Liver (tissue), 9 donors: Measurements from ENCODE around the gene TCERG1L. TPM values are rescaled to one million over a fixed set of nuclear protein-coding genes. Genes with fewer than 3 reads are reported as not detected.

Experiments
- DNase-seq: peaks from one replicate; pipeline ENCODE4 v3.0.0-alpha.2; 2017; ENCODE audit warnings: low spot score
- H3K27ac ChIP-seq, 2 donors: one replicate each; pipeline ENCODE4 v1.7.0; 2013; ENCODE audit warnings: inconsistent platforms in 2 of 2, low read length in 2 of 2, control low read depth in 1 of 2, low read depth in 1 of 2, mild to moderate bottlenecking in 1 of 2
- H3K27me3 ChIP-seq, 4 donors: one replicate each; pipeline versions ENCODE4 v1.6.1 to v1.7.0; 2013; ENCODE audit warnings: low read length in 3 of 4, inconsistent platforms in 1 of 4, mild to moderate bottlenecking in 1 of 4, moderate library complexity in 1 of 4; ENCODE audit not compliant: control insufficient read depth in 4 of 4, insufficient read depth in 4 of 4
- H3K36me3 ChIP-seq, 4 donors: one replicate each; pipeline versions ENCODE4 v1.6.1 to v1.7.0; 2013; ENCODE audit warnings: low read length in 3 of 4, mild to moderate bottlenecking in 3 of 4, low read depth in 1 of 4, moderate library complexity in 1 of 4; ENCODE audit not compliant: control insufficient read depth in 4 of 4, insufficient read depth in 3 of 4
- H3K4me1 ChIP-seq, 4 donors: one replicate each; pipeline versions ENCODE4 v1.6.1 to v1.7.0; 2013; ENCODE audit warnings: low read length in 3 of 4, mild to moderate bottlenecking in 3 of 4, moderate library complexity in 1 of 4; ENCODE audit not compliant: control insufficient read depth in 4 of 4, insufficient read depth in 4 of 4
- H3K4me3 ChIP-seq, 3 donors: one replicate each; pipeline versions ENCODE4 v1.6.1 to v1.7.0; 2013; ENCODE audit warnings: low read length in 3 of 3, control low read depth in 1 of 3, low read depth in 1 of 3, mild to moderate bottlenecking in 1 of 3
- H3K9ac ChIP-seq, 2 donors: one replicate each; pipeline ENCODE4 v1.7.0; 2013; ENCODE audit warnings: low read length in 2 of 2, mild to moderate bottlenecking in 2 of 2, moderate library complexity in 2 of 2, control low read depth in 1 of 2, low read depth in 1 of 2
- H3K9me3 ChIP-seq, 4 donors: one replicate each; pipeline versions ENCODE4 v1.6.1 to v1.7.0; 2013; ENCODE audit warnings: low read length in 3 of 4; ENCODE audit not compliant: control insufficient read depth in 4 of 4
- EGR1 ChIP-seq, 2 donors: IDR thresholded peaks; 2 replicates each; pipeline ENCODE4 v1.6.1; 2016 to 2018; ENCODE audit warnings: antibody characterized with exemption in 2 of 2, low read depth in 2 of 2
- FOXA2 ChIP-seq: IDR thresholded peaks from 2 replicates; pipeline ENCODE4 v1.6.1; 2016; ENCODE audit warnings: antibody characterized with exemption
- HNF4A ChIP-seq, 2 donors: conservative IDR thresholded peaks; 2 replicates each; pipeline ENCODE4 v1.6.1; 2016; ENCODE audit warnings: antibody characterized with exemption in 2 of 2, mild to moderate bottlenecking in 2 of 2
- HNF4G ChIP-seq: IDR thresholded peaks from 2 replicates; pipeline ENCODE4 v1.6.1; 2016; ENCODE audit warnings: antibody characterized with exemption
- JUND ChIP-seq, 2 donors: IDR thresholded peaks; 2 replicates each; pipeline ENCODE4 v1.6.1; 2016; ENCODE audit warnings: antibody characterized with exemption in 2 of 2
- NR2F2 ChIP-seq: IDR thresholded peaks from 2 replicates; pipeline ENCODE4 v1.6.1; 2016; ENCODE audit warnings: antibody characterized with exemption
- RXRA ChIP-seq, 2 donors: IDR thresholded peaks; 2 replicates each; pipeline ENCODE4 v1.6.1; 2017 to 2018; ENCODE audit warnings: antibody characterized with exemption in 2 of 2, mild to moderate bottlenecking in 1 of 2
- SP1 ChIP-seq: IDR thresholded peaks from 2 replicates; pipeline ENCODE4 v1.6.1; 2018; ENCODE audit warnings: antibody characterized with exemption, mild to moderate bottlenecking
- TAF1 ChIP-seq: conservative IDR thresholded peaks from 2 replicates; pipeline ENCODE4 v1.6.1; 2016; ENCODE audit warnings: antibody characterized with exemption, mild to moderate bottlenecking
- WGBS: extraction: QIAGEN DNeasy Blood & Tissue Kit; methylation state at CpG from one replicate; pipeline ENCODE4 v1.1.7; 2013; 5-methylcytosine and 5-hydroxymethylcytosine counted together
- polyA plus RNA-seq, 2 donors: library from polyadenylated mRNA; stranded (reverse) in 1 of 2; unstranded in 1 of 2; fragments of 200-250 nt in 1 of 2; fragments of >200 nt in 1 of 2; fragmentation: Nextera tagmentation in 1 of 2; extraction: Ambion mirVana in 1 of 2; gene quantifications; one replicate each; pipeline versions ENCODE4 v1.2.1 to v1.2.3, GENCODE V29; 2013 to 2015
- total RNA-seq, 2 donors: library from RNA; depleted of rRNA; stranded (reverse); fragments of >200 nt; gene quantifications; one replicate each; pipeline ENCODE4 v1.2.3, GENCODE V29; 2014
- TF ChIP-seq, protein P1 (sequence below): IDR thresholded peaks from 2 replicates; pipeline ENCODE4 v1.6.1; 2016; ENCODE audit warnings: antibody characterized with exemption, mild to moderate bottlenecking
- TF ChIP-seq, protein P2 (sequence below): fragments of 150-350 bp; IDR thresholded peaks from 2 replicates; pipeline ENCODE4 v1.5.1; 2017; ENCODE audit warnings: improper control_type of control experiment, low read depth, low read length; ENCODE audit not compliant: missing input control
- TF ChIP-seq, protein P3 (sequence below): IDR thresholded peaks from 2 replicates; pipeline ENCODE4 v1.6.1; 2016; ENCODE audit warnings: antibody characterized with exemption
- TF ChIP-seq, protein P4 (sequence below): IDR thresholded peaks from 2 replicates; pipeline ENCODE4 v1.6.1; 2016; ENCODE audit warnings: antibody characterized with exemption
- donor health status: healthy.
- donor health status: healthy.
- donor health status: healthy.
- donor health status: healthy.
- donor health status: healthy.

The TCERG1L gene
- total and polyA plus RNA-seq, 4 donors, result not detected

DNA sequence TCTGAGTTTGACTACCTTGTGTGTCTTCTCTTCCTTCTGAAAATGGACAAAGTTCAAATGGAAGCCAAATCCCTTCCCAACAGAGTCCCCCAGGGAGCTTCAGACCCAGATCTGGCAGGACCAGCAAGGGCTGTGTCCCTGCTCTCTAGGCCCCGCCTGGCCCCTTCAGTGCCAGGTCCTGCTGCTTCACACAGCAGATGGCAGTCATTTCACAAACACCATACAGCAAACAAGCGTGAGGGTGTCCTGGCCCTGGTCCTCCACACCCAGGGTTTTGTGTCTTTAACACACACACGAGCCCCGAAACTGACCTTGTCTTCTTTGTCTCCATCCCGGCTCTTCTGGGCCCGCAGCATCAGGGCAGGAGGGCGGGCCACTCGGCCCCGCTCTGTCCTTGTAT lies 145.0 kb downstream of the TCERG1L start (continued):
- TF ChIP-seq, protein P1, sequence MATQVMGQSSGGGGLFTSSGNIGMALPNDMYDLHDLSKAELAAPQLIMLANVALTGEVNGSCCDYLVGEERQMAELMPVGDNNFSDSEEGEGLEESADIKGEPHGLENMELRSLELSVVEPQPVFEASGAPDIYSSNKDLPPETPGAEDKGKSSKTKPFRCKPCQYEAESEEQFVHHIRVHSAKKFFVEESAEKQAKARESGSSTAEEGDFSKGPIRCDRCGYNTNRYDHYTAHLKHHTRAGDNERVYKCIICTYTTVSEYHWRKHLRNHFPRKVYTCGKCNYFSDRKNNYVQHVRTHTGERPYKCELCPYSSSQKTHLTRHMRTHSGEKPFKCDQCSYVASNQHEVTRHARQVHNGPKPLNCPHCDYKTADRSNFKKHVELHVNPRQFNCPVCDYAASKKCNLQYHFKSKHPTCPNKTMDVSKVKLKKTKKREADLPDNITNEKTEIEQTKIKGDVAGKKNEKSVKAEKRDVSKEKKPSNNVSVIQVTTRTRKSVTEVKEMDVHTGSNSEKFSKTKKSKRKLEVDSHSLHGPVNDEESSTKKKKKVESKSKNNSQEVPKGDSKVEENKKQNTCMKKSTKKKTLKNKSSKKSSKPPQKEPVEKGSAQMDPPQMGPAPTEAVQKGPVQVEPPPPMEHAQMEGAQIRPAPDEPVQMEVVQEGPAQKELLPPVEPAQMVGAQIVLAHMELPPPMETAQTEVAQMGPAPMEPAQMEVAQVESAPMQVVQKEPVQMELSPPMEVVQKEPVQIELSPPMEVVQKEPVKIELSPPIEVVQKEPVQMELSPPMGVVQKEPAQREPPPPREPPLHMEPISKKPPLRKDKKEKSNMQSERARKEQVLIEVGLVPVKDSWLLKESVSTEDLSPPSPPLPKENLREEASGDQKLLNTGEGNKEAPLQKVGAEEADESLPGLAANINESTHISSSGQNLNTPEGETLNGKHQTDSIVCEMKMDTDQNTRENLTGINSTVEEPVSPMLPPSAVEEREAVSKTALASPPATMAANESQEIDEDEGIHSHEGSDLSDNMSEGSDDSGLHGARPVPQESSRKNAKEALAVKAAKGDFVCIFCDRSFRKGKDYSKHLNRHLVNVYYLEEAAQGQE, result no peak
- no peak for TF ChIP-seq HNF4A (conservative IDR thresholded peaks at IDR 0.05)

DNA sequence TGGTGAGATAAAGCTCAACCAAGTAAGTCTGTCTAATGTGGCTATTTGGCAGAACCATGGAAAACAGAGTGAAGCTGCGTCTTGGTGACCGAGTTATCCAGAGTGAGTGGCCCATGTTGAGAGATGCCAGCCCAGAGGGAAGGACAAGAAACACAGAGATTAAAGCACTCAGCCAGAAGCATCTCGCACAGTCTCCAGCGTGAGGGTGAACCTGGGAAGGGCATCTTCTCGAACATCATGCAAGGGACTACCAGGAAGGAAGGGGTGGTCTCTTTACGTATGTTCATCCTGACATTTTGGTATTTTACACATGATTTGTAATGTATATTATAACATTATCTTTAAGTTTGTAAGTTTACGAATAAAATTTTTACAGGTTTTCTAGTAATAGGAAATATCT lies 146.4 kb downstream of the TCERG1L start:
- Histone ChIP-seq H3K36me3 (no peaks in the 10 kb centered on the region), H3K4me1 (no peaks in the 10 kb centered on the region), H3K27ac (no peak overlapping the region), H3K9ac (no peak overlapping the region), H3K27me3 (peaks cover 0 to 5% (median 0%) of the 10 kb centered on the region in 4 donors), H3K9me3 (no peaks in the 10 kb centered on the region), H3K4me3 (no peak overlapping the region)
- DNase-seq, result no peak
- TF ChIP-seq, protein P2, sequence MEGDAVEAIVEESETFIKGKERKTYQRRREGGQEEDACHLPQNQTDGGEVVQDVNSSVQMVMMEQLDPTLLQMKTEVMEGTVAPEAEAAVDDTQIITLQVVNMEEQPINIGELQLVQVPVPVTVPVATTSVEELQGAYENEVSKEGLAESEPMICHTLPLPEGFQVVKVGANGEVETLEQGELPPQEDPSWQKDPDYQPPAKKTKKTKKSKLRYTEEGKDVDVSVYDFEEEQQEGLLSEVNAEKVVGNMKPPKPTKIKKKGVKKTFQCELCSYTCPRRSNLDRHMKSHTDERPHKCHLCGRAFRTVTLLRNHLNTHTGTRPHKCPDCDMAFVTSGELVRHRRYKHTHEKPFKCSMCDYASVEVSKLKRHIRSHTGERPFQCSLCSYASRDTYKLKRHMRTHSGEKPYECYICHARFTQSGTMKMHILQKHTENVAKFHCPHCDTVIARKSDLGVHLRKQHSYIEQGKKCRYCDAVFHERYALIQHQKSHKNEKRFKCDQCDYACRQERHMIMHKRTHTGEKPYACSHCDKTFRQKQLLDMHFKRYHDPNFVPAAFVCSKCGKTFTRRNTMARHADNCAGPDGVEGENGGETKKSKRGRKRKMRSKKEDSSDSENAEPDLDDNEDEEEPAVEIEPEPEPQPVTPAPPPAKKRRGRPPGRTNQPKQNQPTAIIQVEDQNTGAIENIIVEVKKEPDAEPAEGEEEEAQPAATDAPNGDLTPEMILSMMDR, result no peak
- no peak for TF ChIP-seq RXRA (IDR thresholded peaks at IDR 0.05)
- TF ChIP-seq, protein P1, result no peak
- TF ChIP-seq HNF4G, result no peak
- no peak for TF ChIP-seq JUND (IDR thresholded peaks at IDR 0.05)
- TF ChIP-seq, protein P3, sequence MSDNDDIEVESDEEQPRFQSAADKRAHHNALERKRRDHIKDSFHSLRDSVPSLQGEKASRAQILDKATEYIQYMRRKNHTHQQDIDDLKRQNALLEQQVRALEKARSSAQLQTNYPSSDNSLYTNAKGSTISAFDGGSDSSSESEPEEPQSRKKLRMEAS, result no peak
- no peak for TF ChIP-seq TAF1
- no peak for TF ChIP-seq SP1
- TF ChIP-seq FOXA2, result no peak
- no peak for TF ChIP-seq NR2F2
- TF ChIP-seq, protein P4, sequence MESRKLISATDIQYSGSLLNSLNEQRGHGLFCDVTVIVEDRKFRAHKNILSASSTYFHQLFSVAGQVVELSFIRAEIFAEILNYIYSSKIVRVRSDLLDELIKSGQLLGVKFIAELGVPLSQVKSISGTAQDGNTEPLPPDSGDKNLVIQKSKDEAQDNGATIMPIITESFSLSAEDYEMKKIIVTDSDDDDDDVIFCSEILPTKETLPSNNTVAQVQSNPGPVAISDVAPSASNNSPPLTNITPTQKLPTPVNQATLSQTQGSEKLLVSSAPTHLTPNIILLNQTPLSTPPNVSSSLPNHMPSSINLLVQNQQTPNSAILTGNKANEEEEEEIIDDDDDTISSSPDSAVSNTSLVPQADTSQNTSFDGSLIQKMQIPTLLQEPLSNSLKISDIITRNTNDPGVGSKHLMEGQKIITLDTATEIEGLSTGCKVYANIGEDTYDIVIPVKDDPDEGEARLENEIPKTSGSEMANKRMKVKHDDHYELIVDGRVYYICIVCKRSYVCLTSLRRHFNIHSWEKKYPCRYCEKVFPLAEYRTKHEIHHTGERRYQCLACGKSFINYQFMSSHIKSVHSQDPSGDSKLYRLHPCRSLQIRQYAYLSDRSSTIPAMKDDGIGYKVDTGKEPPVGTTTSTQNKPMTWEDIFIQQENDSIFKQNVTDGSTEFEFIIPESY, result no peak
- no peak for TF ChIP-seq EGR1 (IDR thresholded peaks at IDR 0.05; ENCODE audit: low read depth in 2 of 2)
- 83% methylated on average over 7 of the region's 7 CpGs for WGBS
